ENCODE results near the gene STK10. TPM values are rescaled to one million over a fixed set of nuclear protein-coding genes. Genes with fewer than 3 reads are reported as not detected.

Gene STK10
- total and polyA plus RNA-seq, 2 donors from 2014 or later = 7.2 to 42.8 TPM

DNA sequence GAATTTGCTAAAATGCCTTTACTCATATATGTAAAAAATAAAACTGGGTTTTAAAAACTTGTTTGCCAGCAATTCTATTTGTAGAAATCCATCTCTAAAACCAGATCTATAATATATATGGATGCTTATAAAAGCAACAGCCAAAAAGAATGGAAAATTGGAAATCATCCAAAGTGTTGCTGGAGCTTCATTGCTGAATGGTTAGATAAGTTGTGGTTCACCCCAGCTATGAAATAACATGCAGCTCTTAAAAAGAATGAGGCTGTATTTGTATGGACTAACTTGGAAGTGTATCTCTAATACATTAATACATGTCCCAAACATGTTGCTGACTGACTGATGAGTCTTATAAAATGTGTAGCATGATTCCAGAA lies 76.2 kb downstream of the STK10 start:
- Histone ChIP-seq H3K4me3 (ENCODE audit: low read length in 3 of 3) (no peak overlapping the region), H3K27ac (ENCODE audit: low read depth in 2 of 2, low read length in 2 of 2) (no peak overlapping the region), H3K4me1 (ENCODE audit: control insufficient read depth in 2 of 3, insufficient read depth in 2 of 3, low read depth in 1 of 3, low read length in 3 of 3) (peaks cover 2 to 21% (median 5%) of the 10 kb centered on the region in 3 donors), H3K36me3 (ENCODE audit: control insufficient read depth in 2 of 3, insufficient read depth in 3 of 3, low read length in 3 of 3) (no peaks in the 10 kb centered on the region), H3K9me3 (ENCODE audit: control insufficient read depth in 2 of 3, insufficient read depth in 1 of 3, low read length in 3 of 3) (no peaks in the 10 kb centered on the region), H3K9ac (ENCODE audit: low read length in 3 of 3) (no peak overlapping the region), H3K27me3 (ENCODE audit: control insufficient read depth, insufficient read depth, low read length) (no peaks in the 10 kb centered on the region)
- no peak for FAIRE-seq
- intact Hi-C loops (cut with DNase I) = loop anchor here (10.0 kb wide), 1 partner anchor 73 kb away; the partner anchor contains the start of gene STK10
- DNase-seq = no peak
- TF ChIP-seq, protein P1, sequence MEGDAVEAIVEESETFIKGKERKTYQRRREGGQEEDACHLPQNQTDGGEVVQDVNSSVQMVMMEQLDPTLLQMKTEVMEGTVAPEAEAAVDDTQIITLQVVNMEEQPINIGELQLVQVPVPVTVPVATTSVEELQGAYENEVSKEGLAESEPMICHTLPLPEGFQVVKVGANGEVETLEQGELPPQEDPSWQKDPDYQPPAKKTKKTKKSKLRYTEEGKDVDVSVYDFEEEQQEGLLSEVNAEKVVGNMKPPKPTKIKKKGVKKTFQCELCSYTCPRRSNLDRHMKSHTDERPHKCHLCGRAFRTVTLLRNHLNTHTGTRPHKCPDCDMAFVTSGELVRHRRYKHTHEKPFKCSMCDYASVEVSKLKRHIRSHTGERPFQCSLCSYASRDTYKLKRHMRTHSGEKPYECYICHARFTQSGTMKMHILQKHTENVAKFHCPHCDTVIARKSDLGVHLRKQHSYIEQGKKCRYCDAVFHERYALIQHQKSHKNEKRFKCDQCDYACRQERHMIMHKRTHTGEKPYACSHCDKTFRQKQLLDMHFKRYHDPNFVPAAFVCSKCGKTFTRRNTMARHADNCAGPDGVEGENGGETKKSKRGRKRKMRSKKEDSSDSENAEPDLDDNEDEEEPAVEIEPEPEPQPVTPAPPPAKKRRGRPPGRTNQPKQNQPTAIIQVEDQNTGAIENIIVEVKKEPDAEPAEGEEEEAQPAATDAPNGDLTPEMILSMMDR (IDR thresholded peaks at IDR 0.05; ENCODE audit: borderline replicate concordance, extremely low read depth, insufficient read depth) = no peak

DNA sequence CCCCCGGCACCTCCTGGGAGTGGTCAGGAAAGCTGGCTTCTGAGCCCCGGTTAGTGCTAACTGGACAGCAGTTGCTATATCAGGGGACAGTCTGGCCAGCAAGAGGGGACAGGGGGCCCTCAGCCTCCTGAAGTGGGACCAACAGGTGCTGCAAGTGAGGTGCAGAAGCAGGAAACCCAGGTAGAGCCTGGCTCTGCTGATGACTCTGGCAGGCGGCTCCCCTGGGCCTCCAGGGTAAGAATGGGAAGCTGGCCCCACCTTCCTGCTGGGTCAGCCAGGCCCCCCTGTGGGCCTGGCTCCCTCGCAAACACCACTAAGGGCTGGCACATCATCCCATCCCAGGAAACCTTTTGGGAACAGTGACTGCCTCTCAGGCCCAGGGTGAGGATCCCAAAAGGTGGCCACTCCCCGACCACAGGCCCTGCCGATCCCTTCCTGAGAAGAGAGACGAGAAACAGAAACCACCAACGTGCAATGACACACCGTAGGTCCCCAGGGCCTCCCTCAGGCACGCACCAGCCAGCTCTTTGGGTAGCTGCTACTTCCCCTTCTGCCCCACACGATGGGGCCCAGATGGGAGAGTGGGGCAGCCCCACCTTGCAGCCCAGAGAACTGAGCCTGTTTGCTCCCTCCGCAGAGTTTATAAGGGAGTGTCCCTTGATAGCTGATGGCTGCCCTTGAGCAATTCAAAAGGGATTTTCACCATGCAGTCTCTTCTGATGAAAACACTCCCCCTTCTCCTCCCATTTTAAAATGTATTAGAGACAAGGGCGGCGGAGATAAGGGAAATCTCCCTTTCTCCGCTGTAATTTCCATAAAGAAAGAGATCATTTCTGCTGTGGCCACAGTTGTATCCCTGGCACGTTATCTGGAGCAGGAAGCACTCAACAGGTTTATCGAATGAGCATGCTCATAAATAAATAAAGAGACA lies 76.8 kb downstream of the STK10 start:
- TF ChIP-seq, protein P1 (IDR thresholded peaks at IDR 0.05; ENCODE audit: borderline replicate concordance, extremely low read depth, insufficient read depth) = no peak
- DNase-seq = peak in 1 of 5 donors; percentile 74
- Histone ChIP-seq H3K4me1 (ENCODE audit: control insufficient read depth in 2 of 3, insufficient read depth in 2 of 3, low read depth in 1 of 3, low read length in 3 of 3) (peaks cover 2 to 25% (median 5%) of the 10 kb centered on the region in 3 donors), H3K27me3 (ENCODE audit: control insufficient read depth, insufficient read depth, low read length) (no peaks in the 10 kb centered on the region), H3K9me3 (ENCODE audit: control insufficient read depth in 2 of 3, insufficient read depth in 1 of 3, low read length in 3 of 3) (no peaks in the 10 kb centered on the region), H3K36me3 (ENCODE audit: control insufficient read depth in 2 of 3, insufficient read depth in 3 of 3, low read length in 3 of 3) (no peaks in the 10 kb centered on the region), H3K27ac (ENCODE audit: low read depth in 2 of 2, low read length in 2 of 2) (peak overlapping the region in 1 of 2 donors; percentile 72), H3K9ac (ENCODE audit: low read length in 3 of 3) (no peak overlapping the region), H3K4me3 (ENCODE audit: low read length in 3 of 3) (no peak overlapping the region)
- FAIRE-seq = no peak
- intact Hi-C loops (cut with DNase I) = loop anchor here (10.0 kb wide), 1 partner anchor 74 kb away; the partner anchor contains the start of gene STK10

DNA sequence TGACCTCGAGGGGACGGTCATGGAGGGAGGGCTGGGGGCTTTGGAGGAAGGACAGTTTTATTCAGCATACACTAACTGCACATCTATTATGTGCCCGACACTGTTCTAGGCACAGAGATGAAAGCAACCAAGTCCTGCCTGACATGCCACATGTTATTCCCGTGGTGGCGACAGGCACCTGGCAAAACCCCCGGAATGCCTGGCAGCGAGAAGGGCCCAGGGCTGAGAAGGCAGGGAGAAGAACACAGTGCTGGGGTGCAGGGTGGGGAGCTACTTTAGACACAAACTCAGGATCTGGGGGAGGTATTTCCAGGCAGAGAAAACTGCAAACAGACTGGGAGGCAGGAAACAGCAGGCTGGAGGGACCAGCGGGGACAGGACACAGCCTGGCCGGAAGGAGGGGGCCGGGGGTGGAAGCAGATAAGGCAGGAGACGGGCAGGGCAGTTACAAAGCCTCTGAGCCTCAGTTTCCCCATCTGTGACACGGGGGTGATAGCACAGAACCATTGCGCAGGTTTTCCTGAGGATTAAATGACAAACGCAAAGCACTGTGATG lies 77.7 kb downstream of the STK10 start:
- TF ChIP-seq, protein P1 (IDR thresholded peaks at IDR 0.05; ENCODE audit: borderline replicate concordance, extremely low read depth, insufficient read depth) = no peak
- Histone ChIP-seq H3K27me3 (ENCODE audit: control insufficient read depth, insufficient read depth, low read length) (no peaks in the 10 kb centered on the region), H3K27ac (ENCODE audit: low read depth in 2 of 2, low read length in 2 of 2) (peak overlapping the region in 1 of 2 donors; percentile 72), H3K4me1 (ENCODE audit: control insufficient read depth in 2 of 3, insufficient read depth in 2 of 3, low read depth in 1 of 3, low read length in 3 of 3) (peaks cover 2 to 25% (median 5%) of the 10 kb centered on the region in 3 donors), H3K9ac (ENCODE audit: low read length in 3 of 3) (no peak overlapping the region), H3K9me3 (ENCODE audit: control insufficient read depth in 2 of 3, insufficient read depth in 1 of 3, low read length in 3 of 3) (no peaks in the 10 kb centered on the region), H3K36me3 (ENCODE audit: control insufficient read depth in 2 of 3, insufficient read depth in 3 of 3, low read length in 3 of 3) (no peaks in the 10 kb centered on the region), H3K4me3 (ENCODE audit: low read length in 3 of 3) (no peak overlapping the region)
- intact Hi-C loops (cut with DNase I) = loop anchor here (10.0 kb wide), 1 partner anchor 74 kb away; the partner anchor contains the start of gene STK10
- FAIRE-seq (no peak), DNase-seq (peak in 1 of 5 donors; percentile 61)
